Activated T-helper 17 cell treated with anti-CD3 and anti-CD28 coated beads, Interleukin-2, amount 50 U/mL, for 72 hours (primary cell): ENCODE data around the gene PHF5A. TPM values are rescaled to one million over a fixed set of nuclear protein-coding genes. Genes with fewer than 3 reads are reported as not detected.
"Not testable (repeated sequence)": the region's sequence is repeated elsewhere in the genome, so short reads cannot be mapped to it uniquely, and the experiment has no call there.

Source experiments
- ATAC-seq: fragments of 150-1000 bp; cut with Tn5 transposase; replicated peaks from 2 replicates; pipeline ENCODE4 v1.10.0; 2021; ENCODE audit warnings: mild to moderate bottlenecking, moderate library complexity
- H3K27ac Mint-ChIP-seq: one replicate; pipeline ENCODE4 v1.8.0; 2022; ENCODE audit warnings: mixed read lengths
- H3K27me3 Mint-ChIP-seq: one replicate; pipeline ENCODE4 v1.8.0; 2022; ENCODE audit warnings: mixed read lengths
- H3K36me3 Mint-ChIP-seq: one replicate; pipeline ENCODE4 v1.8.0; 2022; ENCODE audit warnings: low read depth, mild to moderate bottlenecking, mixed read lengths
- H3K4me1 Mint-ChIP-seq: one replicate; pipeline ENCODE4 v1.8.0; 2022; ENCODE audit warnings: mixed read lengths
- H3K4me3 Mint-ChIP-seq: one replicate; pipeline ENCODE4 v1.8.0; 2022; ENCODE audit warnings: mild to moderate bottlenecking, mixed read lengths
- H3K9me3 Mint-ChIP-seq: one replicate; pipeline ENCODE4 v1.8.0; 2022; ENCODE audit warnings: mixed read lengths
- total RNA-seq, 2 donors: library from RNA; stranded (reverse); gene quantifications; one replicate each; pipeline ENCODE4 v1.2.3, GENCODE V29; 2022

The PHF5A gene
- total RNA-seq, 2 donors from 2014 or later = 34.3 to 92.0 TPM

GRCh38 chr22:41446057-41446501 is 22.4 kb downstream of the PHF5A start:
- peak overlapping the region; percentile 85 for H3K4me3 Mint-ChIP-seq
- no peaks in the 10 kb centered on the region for H3K27me3 Mint-ChIP-seq
- peaks cover 11% of the 10 kb centered on the region for H3K4me1 Mint-ChIP-seq
- peak overlapping the region; percentile 86 for H3K27ac Mint-ChIP-seq
- H3K9me3 Mint-ChIP-seq = no peaks in the 10 kb centered on the region
- no peak for ATAC-seq
- H3K36me3 Mint-ChIP-seq = peaks cover 69% of the 10 kb centered on the region

- Mint-ChIP-seq H3K4me1 (peaks cover 11% of the 10 kb centered on the region), H3K27me3 (no peaks in the 10 kb centered on the region), H3K27ac (peak overlapping the region; percentile 86), H3K9me3 (no peaks in the 10 kb centered on the region), H3K36me3 (peaks cover 76% of the 10 kb centered on the region), H3K4me3 (peak overlapping the region; percentile 85)
- ATAC-seq = no peak
These were observed 23.1 kb downstream of the PHF5A start for GRCh38 chr22:41445129-41446056.

GRCh38 chr22:41444360-41445128 is 23.9 kb downstream of the PHF5A start:
- H3K27me3 Mint-ChIP-seq = no peaks in the 10 kb centered on the region
- peaks cover 11% of the 10 kb centered on the region for H3K4me1 Mint-ChIP-seq
- H3K27ac Mint-ChIP-seq = peak overlapping the region; percentile 86
- ATAC-seq = peak; percentile 70
- H3K9me3 Mint-ChIP-seq = no peaks in the 10 kb centered on the region
- H3K36me3 Mint-ChIP-seq = peaks cover 84% of the 10 kb centered on the region
- peak overlapping the region; percentile 85 for H3K4me3 Mint-ChIP-seq

- H3K36me3 Mint-ChIP-seq = peaks cover 95% of the 10 kb centered on the region
- H3K9me3 Mint-ChIP-seq = no peaks in the 10 kb centered on the region
- no peaks in the 10 kb centered on the region for H3K27me3 Mint-ChIP-seq
- peak overlapping the region; percentile 36 for H3K27ac Mint-ChIP-seq
- ATAC-seq = no peak
- peak overlapping the region; percentile 85 for H3K4me3 Mint-ChIP-seq
- H3K4me1 Mint-ChIP-seq = no peaks in the 10 kb centered on the region
These were observed 26.2 kb downstream of the PHF5A start for GRCh38 chr22:41442240-41442792.

- H3K27ac Mint-ChIP-seq, H3K9me3 Mint-ChIP-seq, ATAC-seq: not testable (repeated sequence)
These were observed 28.0 kb downstream of the PHF5A start for GRCh38 chr22:41440511-41440910.

GRCh38 chr22:41437198-41437597 is 31.3 kb downstream of the PHF5A start:
- Mint-ChIP-seq H3K27ac (no peak overlapping the region), H3K9me3 (no peaks in the 10 kb centered on the region), H3K4me3 (no peak overlapping the region), H3K4me1 (no peaks in the 10 kb centered on the region), H3K27me3 (no peaks in the 10 kb centered on the region), H3K36me3 (peaks cover 94% of the 10 kb centered on the region)
- no peak for ATAC-seq

More at GRCh38 chr22:41440511-41440910, 28.0 kb downstream of the PHF5A start:
- H3K36me3 Mint-ChIP-seq = peaks cover 96% of the 10 kb centered on the region
- not testable (repeated sequence) for H3K27me3 Mint-ChIP-seq, H3K4me3 Mint-ChIP-seq, H3K4me1 Mint-ChIP-seq

GRCh38 chr22:41436322-41437113 is 32.0 kb downstream of the PHF5A start:
- no peaks in the 10 kb centered on the region for H3K27me3 Mint-ChIP-seq
- H3K27ac Mint-ChIP-seq = peak overlapping the region; percentile 60
- H3K9me3 Mint-ChIP-seq = no peaks in the 10 kb centered on the region
- peaks cover 94% of the 10 kb centered on the region for H3K36me3 Mint-ChIP-seq
- no peaks in the 10 kb centered on the region for H3K4me1 Mint-ChIP-seq
- ATAC-seq = no peak
- no peak overlapping the region for H3K4me3 Mint-ChIP-seq

GRCh38 chr22:41435560-41435959 is 32.9 kb downstream of the PHF5A start:
- H3K4me3 Mint-ChIP-seq = no peak overlapping the region
- ATAC-seq = no peak
- no peak overlapping the region for H3K27ac Mint-ChIP-seq
- no peaks in the 10 kb centered on the region for H3K27me3 Mint-ChIP-seq
- H3K36me3 Mint-ChIP-seq = peaks cover 95% of the 10 kb centered on the region
- no peaks in the 10 kb centered on the region for H3K4me1 Mint-ChIP-seq
- no peaks in the 10 kb centered on the region for H3K9me3 Mint-ChIP-seq

- not testable (repeated sequence) for H3K27ac Mint-ChIP-seq, H3K4me1 Mint-ChIP-seq, H3K27me3 Mint-ChIP-seq, ATAC-seq, H3K4me3 Mint-ChIP-seq, H3K9me3 Mint-ChIP-seq
- H3K36me3 Mint-ChIP-seq = peaks cover 90% of the 10 kb centered on the region
These were observed 34.0 kb downstream of the PHF5A start for GRCh38 chr22:41434361-41435003.

- not testable (repeated sequence) for H3K27me3 Mint-ChIP-seq, H3K9me3 Mint-ChIP-seq, H3K4me3 Mint-ChIP-seq, ATAC-seq, H3K4me1 Mint-ChIP-seq, H3K27ac Mint-ChIP-seq
- H3K36me3 Mint-ChIP-seq = peaks cover 80% of the 10 kb centered on the region
These were observed 35.0 kb downstream of the PHF5A start for GRCh38 chr22:41433480-41433879.

- Mint-ChIP-seq H3K4me1 (peaks cover 4% of the 10 kb centered on the region), H3K36me3 (peaks cover 70% of the 10 kb centered on the region)
- ATAC-seq = no peak
These were observed 36.8 kb downstream of the PHF5A start for GRCh38 chr22:41431656-41432055.

GRCh38 chr22:41429951-41430332 is 38.5 kb downstream of the PHF5A start:
- no peak overlapping the region for H3K4me3 Mint-ChIP-seq
- no peak for ATAC-seq
- peaks cover 13% of the 10 kb centered on the region for H3K4me1 Mint-ChIP-seq
- peaks cover 65% of the 10 kb centered on the region for H3K36me3 Mint-ChIP-seq
- H3K9me3 Mint-ChIP-seq = no peaks in the 10 kb centered on the region
- peak overlapping the region; percentile 58 for H3K27ac Mint-ChIP-seq
- no peaks in the 10 kb centered on the region for H3K27me3 Mint-ChIP-seq

More at GRCh38 chr22:41431656-41432055, 36.8 kb downstream of the PHF5A start:
- no peak overlapping the region for H3K27ac Mint-ChIP-seq
- no peaks in the 10 kb centered on the region for H3K9me3 Mint-ChIP-seq
- no peaks in the 10 kb centered on the region for H3K27me3 Mint-ChIP-seq
- no peak overlapping the region for H3K4me3 Mint-ChIP-seq

- H3K4me3 Mint-ChIP-seq = no peak overlapping the region
- H3K4me1 Mint-ChIP-seq = peaks cover 13% of the 10 kb centered on the region
- no peaks in the 10 kb centered on the region for H3K9me3 Mint-ChIP-seq
- ATAC-seq = no peak
- peak overlapping the region; percentile 58 for H3K27ac Mint-ChIP-seq
- H3K27me3 Mint-ChIP-seq = no peaks in the 10 kb centered on the region
- peaks cover 63% of the 10 kb centered on the region for H3K36me3 Mint-ChIP-seq
These were observed 39.1 kb downstream of the PHF5A start for GRCh38 chr22:41429232-41429950.
